C4-2B (cell line): ENCODE measurements around the gene ANKRD22.

Source experiments
- CTCF ChIP-seq: fragments of 450-650 bp; conservative IDR thresholded peaks from 2 replicates; pipeline ENCODE4 v1.5.1; 2017; ENCODE audit warnings: mild to moderate bottlenecking
- ZFX ChIP-seq: fragments of 450-650 bp; IDR thresholded peaks from 2 replicates; pipeline ENCODE4 v1.6.1; 2017

- TF ChIP-seq CTCF (no peak), ZFX (no peak)
Measured at GRCh38 chr10:88896994-88897853, 45.6 kb upstream of the ANKRD22 start.
